Caco-2 (cell line): Measurements from ENCODE around the gene OR51E1. TPM values are rescaled to one million over a fixed set of nuclear protein-coding genes. Genes with fewer than 3 reads are reported as not detected.

Experiments used
- BruUV-seq: library from RNA; stranded (reverse); fragments of 400-500 nt; replicated peaks from 2 replicates; lab custom pipeline; 2021; lab: Mats Ljungman, UMichigan
- CTCF ChIA-PET: fragments of 300-600 bp; sonication (Branson Sonifier 250); formaldehyde crosslinking; loops from one replicate; lab custom pipeline; 2022; ENCODE audit warnings: antibody characterized with exemption; lab: Charles Lee
- POLR2A ChIA-PET: fragments of 300-600 bp; sonication (Branson Sonifier 250); formaldehyde crosslinking; loops from one replicate; lab custom pipeline; 2022; ENCODE audit warnings: antibody characterized with exemption; lab: Charles Lee
- DNase-seq, 2 experiments: peaks; one replicate each; pipeline versions ENCODE4 v3.0.0 to v3.0.0-alpha.2; 2020 to 2022
- H3K27me3 ChIP-seq: replicated peaks from 2 replicates; pipeline ENCODE4 v1.6.0; 2011; ENCODE audit warnings: low read length; ENCODE audit not compliant: control insufficient read depth, insufficient read depth
- H3K36me3 ChIP-seq: 2 replicates; pipeline ENCODE4 v1.5.1; 2011; ENCODE audit warnings: low read length; ENCODE audit not compliant: control insufficient read depth, insufficient read depth
- H3K4me1 ChIP-seq: fragments of 250-450 bp; sonication (Bioruptor Pico); 2 replicates; pipeline ENCODE4 v1.5.1; 2020; ENCODE audit warnings: mild to moderate bottlenecking
- H3K4me3 ChIP-seq: 2 replicates; pipeline ENCODE4 v1.5.1; 2011; ENCODE audit warnings: low read depth, mild to moderate bottlenecking, control low read depth, low read length
- H3K9me3 ChIP-seq: fragments of 250-450 bp; sonication (Bioruptor Pico); 2 replicates; pipeline ENCODE4 v1.5.1; 2020; ENCODE audit warnings: mild to moderate bottlenecking, moderate library complexity
- H3K27ac Mint-ChIP-seq: one replicate; pipeline ENCODE4 v1.8.0; 2022; ENCODE audit warnings: mixed read lengths; ENCODE audit not compliant: unreplicated experiment
- H3K27me3 Mint-ChIP-seq: one replicate; pipeline ENCODE4 v1.8.0; 2022; ENCODE audit warnings: mixed read lengths; ENCODE audit not compliant: insufficient read depth, unreplicated experiment
- H3K36me3 Mint-ChIP-seq: one replicate; pipeline ENCODE4 v1.8.0; 2022; ENCODE audit warnings: mild to moderate bottlenecking, mixed read lengths; ENCODE audit not compliant: insufficient read depth, unreplicated experiment
- H3K4me1 Mint-ChIP-seq: one replicate; pipeline ENCODE4 v1.8.0; 2022; ENCODE audit warnings: low read depth, mixed read lengths; ENCODE audit not compliant: unreplicated experiment
- H3K4me3 Mint-ChIP-seq: one replicate; pipeline ENCODE4 v1.8.0; 2022; ENCODE audit warnings: mild to moderate bottlenecking, moderate library complexity, mixed read lengths; ENCODE audit not compliant: unreplicated experiment
- H3K9me3 Mint-ChIP-seq: one replicate; pipeline ENCODE4 v1.8.0; 2022; ENCODE audit warnings: mixed read lengths; ENCODE audit not compliant: unreplicated experiment
- intact Hi-C: fragments of 100-400 bp; cut with micrococcal nuclease; formaldehyde crosslinking; loops from one replicate; pipeline ENCODE4 v1.10.0; 2022; ENCODE audit not compliant: unreplicated experiment
- total RNA-seq: library from RNA; stranded (reverse); gene quantifications from 2 replicates; pipeline ENCODE4 v1.2.3, GENCODE V29; 2022
- TF ChIP-seq, protein P1 (sequence below), 2 experiments: fragments of 200-600 bp in 1 of 2; IDR thresholded peaks; 1 replicate in 1 of 2; 2 replicates in 1 of 2; pipeline versions ENCODE4 v1.5.1 to v1.8.0; 2011 to 2022; ENCODE audit warnings: antibody characterized with exemption in 1 of 2, control low read depth in 1 of 2, inconsistent platforms in 1 of 2, low read depth in 1 of 2, low read length in 1 of 2, mild to moderate bottlenecking in 1 of 2, moderate library complexity in 1 of 2; ENCODE audit not compliant: insufficient read depth in 1 of 2, severe bottlenecking in 1 of 2, unreplicated experiment in 1 of 2

OR51E1 gene
- total RNA-seq, 1 experiment from 2014 or later: not detected

DNA sequence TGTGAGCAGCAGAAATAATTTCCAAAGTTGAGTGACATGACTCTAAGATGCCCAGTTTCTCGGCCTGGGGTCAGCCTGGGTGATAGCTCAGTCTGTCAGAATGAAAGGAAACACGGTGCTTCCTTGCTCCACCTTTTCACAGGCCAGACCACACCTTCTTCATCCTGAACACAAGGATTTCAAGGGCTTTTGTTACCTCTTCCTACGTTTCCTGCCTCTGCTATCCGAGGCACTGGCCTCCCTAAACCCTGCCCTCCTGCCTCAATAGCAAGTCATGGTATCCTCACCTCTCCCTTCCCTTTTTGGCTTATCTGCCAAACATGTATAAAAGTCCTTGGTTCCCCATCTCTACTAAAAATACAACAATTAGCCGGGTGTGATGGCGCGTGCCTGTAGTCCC, 1.7 kb upstream of the OR51E1 start:
- peak overlapping the region; percentile 26 for H3K27ac Mint-ChIP-seq
- TF ChIP-seq, protein P1, sequence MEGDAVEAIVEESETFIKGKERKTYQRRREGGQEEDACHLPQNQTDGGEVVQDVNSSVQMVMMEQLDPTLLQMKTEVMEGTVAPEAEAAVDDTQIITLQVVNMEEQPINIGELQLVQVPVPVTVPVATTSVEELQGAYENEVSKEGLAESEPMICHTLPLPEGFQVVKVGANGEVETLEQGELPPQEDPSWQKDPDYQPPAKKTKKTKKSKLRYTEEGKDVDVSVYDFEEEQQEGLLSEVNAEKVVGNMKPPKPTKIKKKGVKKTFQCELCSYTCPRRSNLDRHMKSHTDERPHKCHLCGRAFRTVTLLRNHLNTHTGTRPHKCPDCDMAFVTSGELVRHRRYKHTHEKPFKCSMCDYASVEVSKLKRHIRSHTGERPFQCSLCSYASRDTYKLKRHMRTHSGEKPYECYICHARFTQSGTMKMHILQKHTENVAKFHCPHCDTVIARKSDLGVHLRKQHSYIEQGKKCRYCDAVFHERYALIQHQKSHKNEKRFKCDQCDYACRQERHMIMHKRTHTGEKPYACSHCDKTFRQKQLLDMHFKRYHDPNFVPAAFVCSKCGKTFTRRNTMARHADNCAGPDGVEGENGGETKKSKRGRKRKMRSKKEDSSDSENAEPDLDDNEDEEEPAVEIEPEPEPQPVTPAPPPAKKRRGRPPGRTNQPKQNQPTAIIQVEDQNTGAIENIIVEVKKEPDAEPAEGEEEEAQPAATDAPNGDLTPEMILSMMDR (IDR thresholded peaks at IDR 0.05; ENCODE audit: insufficient read depth in 1 of 2, low read depth in 1 of 2, low read length in 1 of 2, severe bottlenecking in 1 of 2, unreplicated experiment in 1 of 2): no peak
- H3K4me3 Mint-ChIP-seq: no peak overlapping the region
- no peaks in the 10 kb centered on the region for H3K36me3 Mint-ChIP-seq
- H3K36me3 ChIP-seq: no peaks in the 10 kb centered on the region
- H3K4me3 ChIP-seq: no peak overlapping the region
- DNase-seq: no peak
- ChIA-PET POLR2A (no interaction called here), CTCF (no interaction called here)
- BruUV-seq: no TSS peak
- H3K27me3 Mint-ChIP-seq: peaks cover 3% of the 10 kb centered on the region
- H3K4me1 ChIP-seq: peaks cover 11% of the 10 kb centered on the region
- H3K9me3 Mint-ChIP-seq: no peaks in the 10 kb centered on the region
- H3K4me1 Mint-ChIP-seq: peaks cover 13% of the 10 kb centered on the region
- intact Hi-C loops: no loop called here
- H3K9me3 ChIP-seq: no peaks in the 10 kb centered on the region
- peaks cover 1% of the 10 kb centered on the region for H3K27me3 ChIP-seq

DNA sequence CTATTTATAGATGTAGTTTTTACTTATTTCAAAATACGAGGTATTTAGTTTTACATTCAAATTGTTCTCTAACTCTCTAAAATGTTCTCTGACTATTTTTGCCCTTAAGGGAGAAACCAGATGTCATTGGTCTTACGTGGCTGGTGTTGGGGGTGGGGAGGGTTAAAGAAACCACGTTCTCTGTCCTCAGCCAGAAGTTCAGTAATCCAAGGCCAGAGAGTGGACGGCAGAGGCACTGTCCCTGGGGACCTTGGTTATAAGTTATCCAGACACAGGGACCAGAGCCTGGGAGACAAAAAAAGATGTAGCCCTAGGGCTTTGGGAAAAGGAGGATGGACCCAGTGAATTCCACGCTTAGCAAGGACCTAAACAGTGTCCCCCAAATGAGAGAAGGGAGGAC, 706 bp upstream of the OR51E1 start:
- ChIA-PET POLR2A (no interaction called here), CTCF (no interaction called here)

DNA sequence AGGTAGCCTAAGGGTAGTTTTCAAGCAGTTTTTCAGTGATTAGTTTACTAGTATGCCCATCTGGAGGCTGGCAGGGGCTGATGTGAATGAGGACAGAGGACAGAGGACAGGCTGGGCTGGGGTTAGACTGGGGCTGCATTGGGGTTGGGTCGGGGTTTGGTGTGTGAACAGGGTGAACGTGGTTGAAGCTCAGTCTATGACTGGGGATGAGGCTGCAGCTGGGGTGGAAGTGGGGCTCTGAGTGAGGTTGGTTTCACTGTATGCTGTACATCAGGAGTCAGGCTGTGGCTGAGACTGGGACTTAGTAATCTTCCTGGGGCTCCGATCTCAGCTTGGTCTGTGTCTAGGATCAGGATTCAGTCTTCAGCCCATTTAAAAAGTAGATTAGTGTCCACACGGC, 451 bp downstream of the OR51E1 start:
- H3K4me3 Mint-ChIP-seq: no peak overlapping the region
- H3K36me3 Mint-ChIP-seq: no peaks in the 10 kb centered on the region
- H3K9me3 Mint-ChIP-seq: no peaks in the 10 kb centered on the region
- H3K4me1 Mint-ChIP-seq: peaks cover 13% of the 10 kb centered on the region
- no peak for DNase-seq
- Histone ChIP-seq H3K4me1 (peaks cover 11% of the 10 kb centered on the region), H3K4me3 (no peak overlapping the region), H3K9me3 (no peaks in the 10 kb centered on the region), H3K36me3 (no peaks in the 10 kb centered on the region), H3K27me3 (no peaks in the 10 kb centered on the region; the same call in 1 of the 2 replicates)
- ChIA-PET CTCF (no interaction called here), POLR2A (no interaction called here)
- H3K27ac Mint-ChIP-seq: no peak overlapping the region
- TF ChIP-seq, protein P1 (IDR thresholded peaks at IDR 0.05; ENCODE audit: insufficient read depth in 1 of 2, low read depth in 1 of 2, low read length in 1 of 2, severe bottlenecking in 1 of 2, unreplicated experiment in 1 of 2): no peak
- peaks cover 3% of the 10 kb centered on the region for H3K27me3 Mint-ChIP-seq
- intact Hi-C loops: no loop called here
- BruUV-seq: no TSS peak

More for the DNA sequence above, 706 bp upstream of the OR51E1 start:
- no peaks in the 10 kb centered on the region for H3K36me3 Mint-ChIP-seq
- no peak overlapping the region for H3K4me3 Mint-ChIP-seq
- peaks cover 13% of the 10 kb centered on the region for H3K4me1 Mint-ChIP-seq
- H3K27me3 ChIP-seq: no peaks in the 10 kb centered on the region; the same call in 1 of the 2 replicates
- TF ChIP-seq, protein P1 (IDR thresholded peaks at IDR 0.05; ENCODE audit: insufficient read depth in 1 of 2, low read depth in 1 of 2, low read length in 1 of 2, severe bottlenecking in 1 of 2, unreplicated experiment in 1 of 2): no peak
- H3K36me3 ChIP-seq: no peaks in the 10 kb centered on the region
- H3K9me3 Mint-ChIP-seq: no peaks in the 10 kb centered on the region
- H3K4me1 ChIP-seq: peaks cover 11% of the 10 kb centered on the region
- no peak overlapping the region for H3K4me3 ChIP-seq
- BruUV-seq: no TSS peak
- no peaks in the 10 kb centered on the region for H3K9me3 ChIP-seq
- H3K27ac Mint-ChIP-seq: no peak overlapping the region
- peaks cover 3% of the 10 kb centered on the region for H3K27me3 Mint-ChIP-seq
- no peak for DNase-seq
- intact Hi-C loops: no loop called here
